Articular chondrocyte of knee joint (primary cell): ENCODE data around the gene INPP5A. TPM values are rescaled to one million over a fixed set of nuclear protein-coding genes. Genes with fewer than 3 reads are reported as not detected.

Source experiments
- total RNA-seq: library from RNA; depleted of rRNA; stranded (reverse); fragments of >200 nt; gene quantifications from 2 replicates; pipeline ENCODE4 v1.2.3, GENCODE V29; 2012

INPP5A gene
- 16.3 TPM in 2 replicates for total RNA-seq

GRCh38 chr10:132537684-132538001, at the start of gene INPP5A:
TSS of gene INPP5A (plus strand) at chr10:132537787. CDS start at chr10:132538097, 310 bp downstream.

GRCh38 chr10:132785723-132786475, 248.3 kb downstream of the INPP5A start, which contains the start of gene NKX6-2:
TSS of gene NKX6-2 (minus strand) at chr10:132786147. CDS start at chr10:132785948, 199 bp downstream.

Other genes with a start within 250 kb of the INPP5A start
- 6.8 and 9.1 TPM in 2 replicates for gene STK32C, start 229.8 kb upstream of the INPP5A start, total RNA-seq
- gene LRRC27, start 205.6 kb upstream of the INPP5A start, total RNA-seq: 12.1 and 12.7 TPM in 2 replicates
- gene PWWP2B, start 140.6 kb upstream of the INPP5A start, total RNA-seq: 7.7 and 8.1 TPM in 2 replicates
- gene NKX6-2, start 248.4 kb downstream of the INPP5A start, total RNA-seq: not detected in 2 replicates